GM18526 (cell line): Measurements from ENCODE around the gene NDN.

Source experiments
- POLR2A ChIP-seq: IDR thresholded peaks from 3 replicates; pipeline ENCODE4 v1.6.1; 2011; ENCODE audit not compliant: insufficient read length; ENCODE audit errors: extremely low read depth

NDN gene

GRCh38 chr15:23687143-23687470, at the start of gene NDN:
Gene NDN, minus strand, starts transcription at chr15:23687305. Its CDS starts 88 bp downstream, at chr15:23687217.
- no peak for TF ChIP-seq POLR2A

GRCh38 chr15:23736033-23736673, 49.0 kb upstream of the NDN start:
- TF ChIP-seq POLR2A = no peak

- TF ChIP-seq POLR2A = no peak
Observed at GRCh38 chr15:23734862-23735261, 47.8 kb upstream of the NDN start.

GRCh38 chr15:23708332-23708731, 21.2 kb upstream of the NDN start:
- no peak for TF ChIP-seq POLR2A

- TF ChIP-seq POLR2A = no peak
Observed at GRCh38 chr15:23695282-23695681, 8.2 kb upstream of the NDN start.

GRCh38 chr15:23694592-23694991, 7.5 kb upstream of the NDN start:
- TF ChIP-seq POLR2A = no peak

- TF ChIP-seq POLR2A = no peak
Observed at GRCh38 chr15:23690450-23690852, 3.3 kb upstream of the NDN start.

GRCh38 chr15:23690015-23690414, 2.9 kb upstream of the NDN start:
- TF ChIP-seq POLR2A = no peak

- no peak for TF ChIP-seq POLR2A
Observed at GRCh38 chr15:23686466-23687142, 501 bp downstream of the NDN start.

GRCh38 chr15:23671481-23671880, 15.6 kb downstream of the NDN start:
- no peak for TF ChIP-seq POLR2A

GRCh38 chr15:23670970-23671369, 16.1 kb downstream of the NDN start:
- no peak for TF ChIP-seq POLR2A

GRCh38 chr15:23663232-23663631, 23.9 kb downstream of the NDN start:
- no peak for TF ChIP-seq POLR2A

GRCh38 chr15:23648920-23649515, 38.1 kb downstream of the NDN start:
- no peak for TF ChIP-seq POLR2A

GRCh38 chr15:23647421-23648370, 39.4 kb downstream of the NDN start, which contains the start of gene MAGEL2:
Gene MAGEL2, minus strand, starts transcription at chr15:23647867. Its CDS starts 125 bp downstream, at chr15:23647742.
- TF ChIP-seq POLR2A = no peak

GRCh38 chr15:23647001-23647295, 40.2 kb downstream of the NDN start:
- TF ChIP-seq POLR2A = no peak
